ENCODE results near the gene FOXJ1.

FOXJ1 gene

DNA sequence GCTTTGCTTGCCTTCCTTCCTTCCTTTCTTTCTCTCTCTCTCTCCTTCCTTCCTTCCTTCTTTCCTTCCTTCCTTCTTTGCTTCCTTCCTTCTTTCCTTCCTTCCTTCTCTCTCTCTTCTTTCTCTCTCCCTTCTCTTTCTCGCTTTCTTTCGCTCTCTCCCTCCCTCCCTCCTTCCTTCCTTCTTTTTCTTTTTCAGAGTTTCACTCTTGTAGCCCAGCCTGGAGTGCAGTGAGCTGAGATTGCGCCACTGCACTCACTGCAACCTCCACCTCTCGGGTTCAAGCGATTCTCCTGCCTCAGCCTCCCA is 17.9 kb downstream of the FOXJ1 start:
- H3K9me2 ChIP-seq (replicated peaks; ENCODE audit: control insufficient read depth, low read length) = no peaks in the 10 kb centered on the region
- H3K27ac ChIP-seq (ENCODE audit: low read depth, low read length) = no peak overlapping the region
- no peaks in the 10 kb centered on the region for H4K20me1 ChIP-seq (ENCODE audit: control insufficient read depth, insufficient read depth, low read depth, low read length)

GRCh38 chr17:76122431-76123190 is 18.4 kb downstream of the FOXJ1 start:
- H4K20me1 ChIP-seq (ENCODE audit: control insufficient read depth, insufficient read depth, low read depth, low read length) = no peaks in the 10 kb centered on the region
- no peaks in the 10 kb centered on the region for H3K9me2 ChIP-seq (replicated peaks; ENCODE audit: control insufficient read depth, low read length)
- H3K4me3 ChIP-seq (ENCODE audit: low read length) = no peak overlapping the region
- H3K27ac ChIP-seq (ENCODE audit: low read depth, low read length) = no peak overlapping the region
- no peak for TF ChIP-seq EZH2phosphoT487 (IDR thresholded peaks at IDR 0.05; ENCODE audit: borderline replicate concordance, low read length)
- H3K4me1 ChIP-seq (ENCODE audit: control insufficient read depth, low read length) = peaks cover 18% of the 10 kb centered on the region
- no peaks in the 10 kb centered on the region for H3K79me2 ChIP-seq (ENCODE audit: control insufficient read depth, low read length)
- H3F3A ChIP-seq (ENCODE audit: control insufficient read depth, insufficient read depth) = no peaks in the 10 kb centered on the region
- H3K4me2 ChIP-seq (ENCODE audit: low read length) = peak overlapping the region; percentile 5; the same call in 1 of the 2 replicates
- H3K36me3 ChIP-seq (ENCODE audit: control insufficient read depth, low read length) = no peaks in the 10 kb centered on the region
- 0 out of 2 replicates have a peak, but pooled peaks cover 3% of the 10 kb centered on the region for H3K27me3 ChIP-seq (ENCODE audit: control insufficient read depth, low read length)
- H3K9me3 ChIP-seq (ENCODE audit: control insufficient read depth, insufficient read depth, low read length) = no peaks in the 10 kb centered on the region

More for the DNA sequence above, 17.9 kb downstream of the FOXJ1 start:
- Histone ChIP-seq H3K27me3 (ENCODE audit: control insufficient read depth, low read length) (0 out of 2 replicates have a peak, but pooled peaks cover 3% of the 10 kb centered on the region), H3K4me1 (ENCODE audit: control insufficient read depth, low read length) (peaks cover 18% of the 10 kb centered on the region), H3F3A (ENCODE audit: control insufficient read depth, insufficient read depth) (no peaks in the 10 kb centered on the region), H3K9me3 (ENCODE audit: control insufficient read depth, insufficient read depth, low read length) (no peaks in the 10 kb centered on the region), H3K4me3 (ENCODE audit: low read length) (no peak overlapping the region), H3K36me3 (ENCODE audit: control insufficient read depth, low read length) (no peaks in the 10 kb centered on the region), H3K79me2 (ENCODE audit: control insufficient read depth, low read length) (no peaks in the 10 kb centered on the region), H3K4me2 (ENCODE audit: low read length) (peak overlapping the region; percentile 5; the same call in 1 of the 2 replicates)
- no peak for TF ChIP-seq EZH2phosphoT487 (IDR thresholded peaks at IDR 0.05; ENCODE audit: borderline replicate concordance, low read length)
- TF ChIP-seq, protein P1, sequence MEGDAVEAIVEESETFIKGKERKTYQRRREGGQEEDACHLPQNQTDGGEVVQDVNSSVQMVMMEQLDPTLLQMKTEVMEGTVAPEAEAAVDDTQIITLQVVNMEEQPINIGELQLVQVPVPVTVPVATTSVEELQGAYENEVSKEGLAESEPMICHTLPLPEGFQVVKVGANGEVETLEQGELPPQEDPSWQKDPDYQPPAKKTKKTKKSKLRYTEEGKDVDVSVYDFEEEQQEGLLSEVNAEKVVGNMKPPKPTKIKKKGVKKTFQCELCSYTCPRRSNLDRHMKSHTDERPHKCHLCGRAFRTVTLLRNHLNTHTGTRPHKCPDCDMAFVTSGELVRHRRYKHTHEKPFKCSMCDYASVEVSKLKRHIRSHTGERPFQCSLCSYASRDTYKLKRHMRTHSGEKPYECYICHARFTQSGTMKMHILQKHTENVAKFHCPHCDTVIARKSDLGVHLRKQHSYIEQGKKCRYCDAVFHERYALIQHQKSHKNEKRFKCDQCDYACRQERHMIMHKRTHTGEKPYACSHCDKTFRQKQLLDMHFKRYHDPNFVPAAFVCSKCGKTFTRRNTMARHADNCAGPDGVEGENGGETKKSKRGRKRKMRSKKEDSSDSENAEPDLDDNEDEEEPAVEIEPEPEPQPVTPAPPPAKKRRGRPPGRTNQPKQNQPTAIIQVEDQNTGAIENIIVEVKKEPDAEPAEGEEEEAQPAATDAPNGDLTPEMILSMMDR (IDR thresholded peaks at IDR 0.05; ENCODE audit: low read depth, low read length, poor library complexity, severe bottlenecking) = no peak

DNA sequence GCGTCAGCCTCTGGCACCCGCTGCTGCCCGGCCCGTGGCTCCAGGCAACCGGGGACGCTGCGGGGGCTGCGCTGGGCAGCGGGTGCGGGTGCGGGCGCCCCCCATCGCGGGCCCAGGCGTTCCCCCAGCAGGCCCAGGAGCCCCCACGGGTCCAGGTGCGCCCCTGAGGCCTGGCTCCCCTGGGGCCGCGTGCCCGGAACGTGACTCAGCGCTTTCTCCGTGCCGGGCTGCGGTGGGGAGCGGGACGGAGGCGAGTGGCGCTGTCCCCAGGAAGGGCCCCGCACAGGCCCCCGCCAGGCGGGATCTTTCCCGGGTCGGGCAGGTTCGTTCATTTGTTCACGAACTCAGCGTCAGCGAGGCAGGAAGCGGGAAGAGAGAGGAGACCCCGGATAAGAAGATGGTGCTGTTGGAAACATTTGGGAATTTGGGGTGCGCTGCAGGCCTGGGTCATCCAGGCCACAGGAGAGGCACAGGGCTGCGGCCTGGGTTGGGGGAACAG is 19.1 kb downstream of the FOXJ1 start:
- Histone ChIP-seq H3K79me2 (ENCODE audit: control insufficient read depth, low read length) (no peaks in the 10 kb centered on the region), H3K4me2 (ENCODE audit: low read length) (peak overlapping the region; percentile 61), H4K20me1 (ENCODE audit: control insufficient read depth, insufficient read depth, low read depth, low read length) (no peaks in the 10 kb centered on the region), H3K27me3 (ENCODE audit: control insufficient read depth, low read length) (0 out of 2 replicates have a peak, but pooled peaks cover 1% of the 10 kb centered on the region), H3K27ac (ENCODE audit: low read depth, low read length) (no peak overlapping the region), H3K4me1 (ENCODE audit: control insufficient read depth, low read length) (peaks cover 18% of the 10 kb centered on the region), H3F3A (ENCODE audit: control insufficient read depth, insufficient read depth) (no peaks in the 10 kb centered on the region), H3K9me2 (replicated peaks; ENCODE audit: control insufficient read depth, low read length) (no peaks in the 10 kb centered on the region), H3K9me3 (ENCODE audit: control insufficient read depth, insufficient read depth, low read length) (no peaks in the 10 kb centered on the region), H3K36me3 (ENCODE audit: control insufficient read depth, low read length) (no peaks in the 10 kb centered on the region), H3K4me3 (ENCODE audit: low read length) (peak overlapping the region; percentile 53)
- TF ChIP-seq EZH2phosphoT487 (IDR thresholded peaks at IDR 0.05; ENCODE audit: borderline replicate concordance, low read length) = no peak
- TF ChIP-seq, protein P1 (IDR thresholded peaks at IDR 0.05; ENCODE audit: low read depth, low read length, poor library complexity, severe bottlenecking) = no peak

DNA sequence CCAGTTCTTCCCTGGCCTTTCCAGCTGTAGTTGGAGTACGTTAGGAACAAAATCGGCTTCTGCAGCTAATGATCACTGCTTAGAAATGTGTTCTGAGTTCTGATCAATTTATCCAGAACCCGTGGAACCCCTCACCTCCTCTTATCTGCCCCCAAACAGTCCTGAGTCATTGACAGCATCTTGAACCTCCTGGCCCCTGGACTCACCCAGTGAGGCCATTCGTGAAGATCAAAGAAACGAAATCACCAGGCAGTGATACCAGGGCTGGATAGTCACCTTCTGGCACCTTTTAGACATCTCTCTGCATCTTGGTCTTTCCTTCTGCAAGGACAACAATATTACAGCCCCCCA is 20.4 kb downstream of the FOXJ1 start:
- Histone ChIP-seq H3K27ac (ENCODE audit: low read depth, low read length) (no peak overlapping the region), H4K20me1 (ENCODE audit: control insufficient read depth, insufficient read depth, low read depth, low read length) (no peaks in the 10 kb centered on the region), H3K4me3 (ENCODE audit: low read length) (no peak overlapping the region), H3K9me2 (replicated peaks; ENCODE audit: control insufficient read depth, low read length) (no peaks in the 10 kb centered on the region), H3K9me3 (ENCODE audit: control insufficient read depth, insufficient read depth, low read length) (no peaks in the 10 kb centered on the region), H3K4me1 (ENCODE audit: control insufficient read depth, low read length) (peaks cover 18% of the 10 kb centered on the region), H3K79me2 (ENCODE audit: control insufficient read depth, low read length) (no peaks in the 10 kb centered on the region), H3F3A (ENCODE audit: control insufficient read depth, insufficient read depth) (no peaks in the 10 kb centered on the region), H3K36me3 (ENCODE audit: control insufficient read depth, low read length) (no peaks in the 10 kb centered on the region), H3K27me3 (ENCODE audit: control insufficient read depth, low read length) (no peaks in the 10 kb centered on the region), H3K4me2 (ENCODE audit: low read length) (no peak overlapping the region)
- TF ChIP-seq, protein P1 (IDR thresholded peaks at IDR 0.05; ENCODE audit: low read depth, low read length, poor library complexity, severe bottlenecking) = no peak
- no peak for TF ChIP-seq EZH2phosphoT487 (IDR thresholded peaks at IDR 0.05; ENCODE audit: borderline replicate concordance, low read length)
